Esophagus squamous epithelium (tissue), 5 donors: ENCODE results near the gene STAT2. TPM values are rescaled to one million over a fixed set of nuclear protein-coding genes. Genes with fewer than 3 reads are reported as not detected.
A peak's percentile ranks its signal among the peaks of the same experiment; 100 is the strongest.

ENCODE experiments used
- DNase-seq: peaks from one replicate; lab custom pipeline; 2025; lab: John Stamatoyannopoulos, UW
- H3K27ac ChIP-seq, 4 donors: fragments of 200-600 bp; sonication (generic); one replicate each; pipeline ENCODE4 v1.5.1; 2016 to 2019; ENCODE audit warnings: mild to moderate bottlenecking in 1 of 4
- H3K27me3 ChIP-seq, 4 donors: fragments of 200-600 bp; sonication (generic); 1 replicate in 3 of 4; 2 replicates in 1 of 4; pipeline versions ENCODE4 v1.5.1 to v1.6.0; 2017 to 2021; ENCODE audit warnings: antibody characterized with exemption in 1 of 4
- H3K36me3 ChIP-seq, 3 donors: fragments of 200-600 bp; sonication (generic); one replicate each; pipeline ENCODE4 v1.5.1; 2016 to 2019
- H3K4me1 ChIP-seq, 3 donors: fragments of 200-600 bp; sonication (generic); one replicate each; pipeline ENCODE4 v1.5.1; 2017 to 2019
- H3K4me3 ChIP-seq, 4 donors: fragments of 200-600 bp; sonication (generic); 1 replicate in 3 of 4; 2 replicates in 1 of 4; pipeline ENCODE4 v1.5.1; 2016 to 2019; ENCODE audit warnings: mild to moderate bottlenecking in 2 of 4, moderate library complexity in 1 of 4
- H3K9me3 ChIP-seq, 3 donors: fragments of 200-600 bp; sonication (generic); one replicate each; pipeline ENCODE4 v1.5.1; 2016 to 2019
- POLR2A ChIP-seq, 4 donors: fragments of 450-650 bp; IDR thresholded peaks; one replicate each; pipeline ENCODE4 v1.6.1; 2017; ENCODE audit warnings: antibody characterized with exemption in 4 of 4, mild to moderate bottlenecking in 4 of 4, moderate library complexity in 3 of 4
- WGBS, 2 donors: methylation state at CpG; one replicate each; pipeline ENCODE4 v1.1.5; 2018; 5-methylcytosine and 5-hydroxymethylcytosine counted together
- intact Hi-C: fragments of 100-400 bp; cut with DNase I; formaldehyde crosslinking; loops from one replicate; pipeline ENCODE4 v1.15.0; 2022
- total RNA-seq, 4 donors: library from RNA; depleted of rRNA; stranded (reverse); fragments of >200 nt; gene quantifications; one replicate each; pipeline ENCODE4 v1.1.0, GENCODE V29; 2016
- TF ChIP-seq, protein P1 (sequence below), 6 experiments: fragments of 450-650 bp in 4 of 6; fragments of 200-600 bp in 2 of 6; sonication (generic) in 2 of 6; IDR thresholded peaks; one replicate each; pipeline ENCODE4 v1.5.1; 2016 to 2019; ENCODE audit warnings: antibody characterized with exemption in 6 of 6, mild to moderate bottlenecking in 4 of 6, moderate library complexity in 4 of 6
- donor health status: DM: yes; HTN: yes; CAD: no.

STAT2 gene
- total RNA-seq, 4 donors from 2014 or later: 54.3 to 83.7 (median 62.4) TPM

DNA sequence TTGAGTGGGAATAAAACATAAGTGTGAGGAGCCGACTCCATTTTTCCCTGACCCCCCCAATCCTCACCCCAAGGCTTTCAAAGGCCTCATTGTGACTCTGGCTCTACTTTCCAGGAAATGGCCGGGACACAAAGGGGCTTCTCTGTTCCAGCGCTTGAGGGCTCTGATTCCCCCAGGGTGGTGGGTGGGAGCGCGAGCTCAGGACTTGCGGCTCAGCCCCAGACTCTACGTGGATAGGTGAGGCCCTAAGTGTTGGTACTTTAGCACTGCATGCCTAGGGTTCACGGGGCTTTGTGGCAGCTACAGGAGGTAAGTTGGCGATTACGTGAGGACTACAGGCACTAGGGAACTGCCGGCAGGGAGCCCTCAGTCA lies 44.7 kb downstream of the STAT2 start:
- DNase-seq: no peak
- TF ChIP-seq, protein P1, sequence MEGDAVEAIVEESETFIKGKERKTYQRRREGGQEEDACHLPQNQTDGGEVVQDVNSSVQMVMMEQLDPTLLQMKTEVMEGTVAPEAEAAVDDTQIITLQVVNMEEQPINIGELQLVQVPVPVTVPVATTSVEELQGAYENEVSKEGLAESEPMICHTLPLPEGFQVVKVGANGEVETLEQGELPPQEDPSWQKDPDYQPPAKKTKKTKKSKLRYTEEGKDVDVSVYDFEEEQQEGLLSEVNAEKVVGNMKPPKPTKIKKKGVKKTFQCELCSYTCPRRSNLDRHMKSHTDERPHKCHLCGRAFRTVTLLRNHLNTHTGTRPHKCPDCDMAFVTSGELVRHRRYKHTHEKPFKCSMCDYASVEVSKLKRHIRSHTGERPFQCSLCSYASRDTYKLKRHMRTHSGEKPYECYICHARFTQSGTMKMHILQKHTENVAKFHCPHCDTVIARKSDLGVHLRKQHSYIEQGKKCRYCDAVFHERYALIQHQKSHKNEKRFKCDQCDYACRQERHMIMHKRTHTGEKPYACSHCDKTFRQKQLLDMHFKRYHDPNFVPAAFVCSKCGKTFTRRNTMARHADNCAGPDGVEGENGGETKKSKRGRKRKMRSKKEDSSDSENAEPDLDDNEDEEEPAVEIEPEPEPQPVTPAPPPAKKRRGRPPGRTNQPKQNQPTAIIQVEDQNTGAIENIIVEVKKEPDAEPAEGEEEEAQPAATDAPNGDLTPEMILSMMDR (IDR thresholded peaks at IDR 0.05): no peak
- TF ChIP-seq POLR2A (IDR thresholded peaks at IDR 0.05): no peak
- H3K4me3 ChIP-seq: peak overlapping the region; percentile 57 to 96 (median 84)
- intact Hi-C loops: no loop called here
- peaks cover 4 to 70% (median 9%) of the 10 kb centered on the region in 3 donors for H3K36me3 ChIP-seq
- WGBS, 2 donors: 2 to 3% methylated on average over 5 to 9 of the region's 11 CpGs
- H3K9me3 ChIP-seq: no peaks in the 10 kb centered on the region
- peak overlapping the region; percentile 86 to 97 (median 92) for H3K27ac ChIP-seq
- peaks cover 13 to 22% (median 14%) of the 10 kb centered on the region in 3 donors for H3K4me1 ChIP-seq
- H3K27me3 ChIP-seq: no peaks in the 10 kb centered on the region

DNA sequence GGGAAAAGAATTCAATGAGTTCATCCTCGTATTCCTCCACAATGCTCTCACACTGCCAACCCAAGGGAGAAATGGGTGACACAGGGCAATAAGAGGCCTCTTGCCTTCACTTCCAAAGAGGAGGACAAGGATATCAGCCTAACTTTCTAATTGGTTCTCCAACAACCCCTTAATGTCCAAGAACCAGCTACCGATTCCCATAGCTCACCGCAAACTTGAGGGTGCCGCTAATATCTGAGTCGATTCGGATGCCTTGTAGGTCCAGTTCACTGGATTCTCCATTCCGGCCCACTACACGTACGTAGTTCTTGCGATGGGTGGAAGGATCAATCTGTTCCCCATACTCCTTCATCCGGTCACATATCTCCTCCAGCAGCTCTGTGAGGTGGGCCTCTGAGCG lies 48.9 kb downstream of the STAT2 start:
- intact Hi-C loops: no loop called here
- Histone ChIP-seq H3K27ac (no peak overlapping the region), H3K4me3 (no peak overlapping the region), H3K4me1 (peaks cover 7 to 14% (median 8%) of the 10 kb centered on the region in 3 donors), H3K27me3 (no peaks in the 10 kb centered on the region), H3K9me3 (no peaks in the 10 kb centered on the region), H3K36me3 (peaks cover 4 to 86% (median 20%) of the 10 kb centered on the region in 3 donors)
- WGBS, 2 donors: 92 to 94% methylated on average over 12 of the region's 12 CpGs
- TF ChIP-seq, protein P1 (IDR thresholded peaks at IDR 0.05): no peak
- no peak for TF ChIP-seq POLR2A (IDR thresholded peaks at IDR 0.05)
- DNase-seq: no peak

DNA sequence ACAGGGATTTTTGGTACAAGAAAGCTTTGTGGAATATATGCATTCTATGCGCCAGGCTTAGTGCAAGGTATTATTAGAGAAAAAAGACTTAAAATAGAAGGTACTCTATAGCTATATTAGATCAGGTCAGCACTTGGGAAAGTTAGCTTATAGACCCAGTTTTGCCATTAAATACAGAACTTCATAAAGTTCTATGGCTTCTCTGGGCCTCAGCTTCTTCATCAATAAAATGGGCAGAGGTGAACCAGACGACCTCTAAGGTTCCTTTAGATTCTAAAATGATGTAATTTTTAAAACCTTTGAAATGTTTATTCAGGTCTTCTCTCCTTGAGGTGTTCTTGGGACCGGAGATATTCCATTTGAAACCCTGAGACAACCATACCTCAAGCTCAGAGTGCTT lies 51.2 kb downstream of the STAT2 start:
- Histone ChIP-seq H3K4me3 (no peak overlapping the region), H3K36me3 (peaks cover 4 to 93% (median 20%) of the 10 kb centered on the region in 3 donors), H3K27ac (no peak overlapping the region), H3K4me1 (no peaks in the 10 kb centered on the region), H3K9me3 (no peaks in the 10 kb centered on the region), H3K27me3 (no peaks in the 10 kb centered on the region)
- TF ChIP-seq, protein P1 (IDR thresholded peaks at IDR 0.05): no peak
- TF ChIP-seq POLR2A (IDR thresholded peaks at IDR 0.05): no peak
- intact Hi-C loops: no loop called here
- no peak for DNase-seq
- 86 to 87% methylated on average over 3 of the region's 3 CpGs for WGBS, 2 donors

DNA sequence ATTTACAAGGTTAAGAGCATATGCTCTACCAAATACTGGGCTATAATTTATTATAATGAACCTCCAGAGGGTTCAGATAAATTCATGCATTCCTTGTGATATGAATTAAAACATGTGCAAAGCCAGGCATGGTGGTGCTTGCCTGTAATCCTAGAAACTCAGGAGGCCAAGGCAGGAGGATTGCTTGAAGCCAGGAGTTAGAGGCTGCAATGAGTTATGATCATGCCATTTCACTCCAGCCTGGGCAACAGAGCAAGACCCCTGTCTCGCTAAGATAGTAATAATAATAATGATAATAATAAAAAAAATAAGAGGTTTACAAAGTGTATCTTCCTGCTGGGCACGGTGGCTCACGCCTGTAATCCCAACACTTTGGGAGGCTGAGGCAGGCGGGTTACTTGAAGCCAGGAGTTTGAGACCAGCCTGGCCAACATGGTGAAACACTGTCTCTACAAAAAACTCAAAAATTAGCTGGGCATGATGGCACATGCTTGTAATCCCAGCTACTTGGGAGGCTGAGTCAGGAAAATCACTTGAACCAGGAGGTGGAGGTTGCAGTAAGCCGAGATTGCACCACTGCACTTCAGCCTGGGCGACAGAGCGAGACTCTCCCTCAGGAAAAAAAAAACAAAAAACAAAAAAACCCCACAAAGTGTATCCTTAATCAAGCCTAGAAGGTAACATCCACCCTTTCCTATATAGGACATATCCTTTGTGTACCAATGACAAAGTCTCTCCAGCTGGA lies 52.5 kb downstream of the STAT2 start:
- no peak for TF ChIP-seq POLR2A (IDR thresholded peaks at IDR 0.05)
- TF ChIP-seq, protein P1 (IDR thresholded peaks at IDR 0.05): no peak
- WGBS, 2 donors: 74 to 87% methylated on average over 7 of the region's 7 CpGs
- Histone ChIP-seq H3K27ac (no peak overlapping the region), H3K9me3 (no peaks in the 10 kb centered on the region), H3K4me3 (no peak overlapping the region), H3K27me3 (no peaks in the 10 kb centered on the region), H3K36me3 (peaks cover 4 to 80% (median 20%) of the 10 kb centered on the region in 3 donors), H3K4me1 (peaks cover 0 to under 1% (median 0%) of the 10 kb centered on the region in 3 donors)
- no peak for DNase-seq
- intact Hi-C loops: no loop called here

DNA sequence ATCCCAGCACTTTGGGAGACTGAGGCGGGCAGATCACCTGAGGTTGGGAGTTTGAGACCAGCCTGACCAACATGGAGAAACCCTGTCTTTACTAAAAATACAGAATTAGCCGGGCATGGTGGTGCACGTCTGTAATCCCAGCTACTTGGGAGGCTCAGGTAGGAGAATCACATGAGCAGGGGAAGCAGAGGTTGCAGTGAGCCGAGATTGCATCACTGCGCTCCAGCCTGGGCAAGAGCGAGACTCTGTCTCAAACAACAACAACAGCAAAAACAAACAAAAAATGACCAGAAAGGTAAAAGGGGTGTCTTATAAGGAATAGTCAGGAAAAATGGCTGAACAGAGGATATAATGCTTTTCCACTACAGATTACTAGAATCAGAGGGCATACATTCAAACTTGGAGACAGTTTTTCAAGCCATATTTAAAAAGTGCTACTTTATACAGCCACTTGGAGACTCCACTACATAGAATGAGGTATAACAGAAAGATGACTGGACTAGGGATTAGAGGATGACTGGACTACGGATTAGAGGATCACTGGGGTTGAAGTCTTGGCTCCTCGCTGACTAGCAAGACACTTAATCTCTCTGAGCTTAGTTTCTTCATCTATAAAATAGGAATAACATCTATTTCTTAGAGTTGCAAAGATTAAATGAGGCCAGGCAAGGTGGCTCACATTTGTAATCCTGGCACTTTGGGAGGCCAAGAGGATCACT lies 54.9 kb downstream of the STAT2 start:
- Histone ChIP-seq H3K27ac (no peak overlapping the region), H3K36me3 (peaks cover 0 to 56% (median 11%) of the 10 kb centered on the region in 3 donors), H3K9me3 (no peaks in the 10 kb centered on the region), H3K27me3 (no peaks in the 10 kb centered on the region), H3K4me1 (peaks cover 7 to 20% (median 10%) of the 10 kb centered on the region in 3 donors), H3K4me3 (no peak overlapping the region)
- WGBS, 2 donors: 84 to 88% methylated on average over 7 to 8 of the region's 8 CpGs
- intact Hi-C loops: no loop called here
- no peak for DNase-seq
- TF ChIP-seq, protein P1 (IDR thresholded peaks at IDR 0.05): no peak
- TF ChIP-seq POLR2A (IDR thresholded peaks at IDR 0.05): no peak
